Spleen (tissue), 11 donors: ENCODE measurements around the gene PRX. TPM values are rescaled to one million over a fixed set of nuclear protein-coding genes. Genes with fewer than 3 reads are reported as not detected.

Experiments
- DNase-seq: peaks from one replicate; pipeline ENCODE4 v3.0.0-alpha.2; 2020
- H3K27ac ChIP-seq, 8 donors: fragments of 200-600 bp; sonication (generic) in 7 of 8; 1 replicate in 4 of 8; 2 replicates in 4 of 8; pipeline versions ENCODE4 v1.5.0 to v1.8.0; 2016 to 2021; ENCODE audit warnings: inconsistent platforms in 4 of 8, mild to moderate bottlenecking in 4 of 8, moderate library complexity in 1 of 8
- H3K27me3 ChIP-seq, 7 donors: fragments of 200-600 bp; sonication (generic) in 6 of 7; replicated peaks in 1 of 7; 1 replicate in 4 of 7; 2 replicates in 3 of 7; pipeline versions ENCODE4 v1.5.0 to v1.8.0; 2016 to 2021; ENCODE audit warnings: inconsistent platforms in 3 of 7, mild to moderate bottlenecking in 1 of 7
- H3K36me3 ChIP-seq, 6 donors: fragments of 200-600 bp; sonication (generic) in 5 of 6; 1 replicate in 4 of 6; 2 replicates in 2 of 6; pipeline versions ENCODE4 v1.5.0 to v1.8.0; 2016 to 2021; ENCODE audit warnings: inconsistent platforms in 2 of 6
- H3K4me1 ChIP-seq, 6 donors: fragments of 200-600 bp; sonication (generic) in 5 of 6; 1 replicate in 3 of 6; 2 replicates in 3 of 6; pipeline versions ENCODE4 v1.5.0 to v1.8.0; 2016 to 2021; ENCODE audit warnings: inconsistent platforms in 3 of 6
- H3K4me3 ChIP-seq, 8 donors: fragments of 200-600 bp; sonication (generic) in 7 of 8; 1 replicate in 4 of 8; 2 replicates in 4 of 8; pipeline versions ENCODE4 v1.5.0 to v1.8.0; 2016 to 2021; ENCODE audit warnings: inconsistent platforms in 4 of 8, mild to moderate bottlenecking in 4 of 8, moderate library complexity in 2 of 8
- H3K9me3 ChIP-seq, 8 donors: fragments of 200-600 bp; sonication (generic) in 7 of 8; 1 replicate in 4 of 8; 2 replicates in 4 of 8; pipeline versions ENCODE4 v1.5.0 to v1.8.0; 2016 to 2021; ENCODE audit warnings: inconsistent platforms in 4 of 8
- POLR2A ChIP-seq, 3 donors: fragments of 450-650 bp; IDR thresholded peaks; one replicate each; pipeline ENCODE4 v1.5.1; 2017; ENCODE audit warnings: antibody characterized with exemption in 3 of 3, mild to moderate bottlenecking in 1 of 3
- POLR2AphosphoS5 ChIP-seq, 3 donors: sonication (generic); formaldehyde crosslinking; IDR thresholded peaks; one replicate each; pipeline ENCODE4 v1.5.1; 2017; ENCODE audit warnings: antibody characterized with exemption in 3 of 3
- WGBS, 5 donors: extraction: QIAGEN DNeasy Blood & Tissue Kit in 3 of 5; methylation state at CpG; one replicate each; pipeline versions ENCODE4 v1.1.5 to v1.1.7; 2013 to 2018; 5-methylcytosine and 5-hydroxymethylcytosine counted together
- intact Hi-C: fragments of 100-400 bp; cut with DNase I; formaldehyde crosslinking; loops from one replicate; pipeline ENCODE4 v1.15.0; 2023; ENCODE audit warnings: low total_unique reads
- polyA plus RNA-seq, 3 donors: library from polyadenylated mRNA; stranded (reverse); fragments of 200-250 nt; gene quantifications; one replicate each; pipeline ENCODE4 v1.2.1, GENCODE V29; 2013
- total RNA-seq, 7 donors: library from RNA; depleted of rRNA in 3 of 7; stranded (reverse); fragments of >200 nt in 3 of 7; fragmentation: NEBNext Ultra II Directional in 4 of 7; extraction: Animal tissue kit (Norgen Biotek cat#: 25700) in 4 of 7; gene quantifications; one replicate each; pipeline versions ENCODE4 v1.1.0 to v1.2.1, GENCODE V29; 2016 to 2021
- TF ChIP-seq, protein P1 (sequence below), 11 experiments: fragments of 200-600 bp in 7 of 11; fragments of 450-650 bp in 4 of 11; sonication (generic) in 4 of 11; IDR thresholded peaks in 8 of 11; conservative IDR thresholded peaks in 3 of 11; 1 replicate in 7 of 11; 2 replicates in 4 of 11; pipeline versions ENCODE4 v1.4.0 to v1.8.0; 2016 to 2021; ENCODE audit warnings: antibody characterized with exemption in 11 of 11, inconsistent platforms in 4 of 11, mild to moderate bottlenecking in 1 of 11
- donor health status: healthy with polysubstance abuse.
- donor health status: DM: no; HTN: no; CAD: no; lungs with moderate emphysema.
- donor health status: DM: no; HTN: no; CAD: no.
- donor health status: Bipolar disorder and iron deficiency.
- donor health status: healthy.
- donor health status: DM: no; HTN: no; CAD: no.
- donor health status: DM: yes; HTN: yes; CAD: no.

PRX gene
- total and polyA plus RNA-seq, 10 donors = 0.50 to 3.4 (median 2.1) TPM

DNA sequence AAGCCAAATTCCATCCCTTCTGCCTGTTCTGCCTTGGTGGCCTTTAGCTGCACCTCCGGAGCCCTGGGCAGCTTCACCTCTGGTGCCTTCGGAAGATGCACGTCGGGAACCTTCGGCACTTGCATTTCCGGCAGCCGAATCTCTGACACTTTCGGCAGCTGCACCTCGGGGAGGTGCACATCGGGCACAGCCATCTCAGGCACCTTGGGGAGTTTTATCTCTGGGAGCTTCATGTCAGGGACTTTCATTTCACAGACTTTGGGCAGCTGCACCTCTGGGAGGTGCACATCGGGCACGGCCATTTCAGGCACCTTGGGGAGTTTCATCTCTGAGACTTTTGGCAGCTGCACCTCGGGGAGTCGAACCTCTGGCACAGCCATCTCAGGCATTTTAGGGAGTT, 17.2 kb downstream of the PRX start:
- no peak for DNase-seq
- TF ChIP-seq POLR2AphosphoS5 (IDR thresholded peaks at IDR 0.05) (no peak), POLR2A (IDR thresholded peaks at IDR 0.05) (no peak)
- TF ChIP-seq, protein P1, sequence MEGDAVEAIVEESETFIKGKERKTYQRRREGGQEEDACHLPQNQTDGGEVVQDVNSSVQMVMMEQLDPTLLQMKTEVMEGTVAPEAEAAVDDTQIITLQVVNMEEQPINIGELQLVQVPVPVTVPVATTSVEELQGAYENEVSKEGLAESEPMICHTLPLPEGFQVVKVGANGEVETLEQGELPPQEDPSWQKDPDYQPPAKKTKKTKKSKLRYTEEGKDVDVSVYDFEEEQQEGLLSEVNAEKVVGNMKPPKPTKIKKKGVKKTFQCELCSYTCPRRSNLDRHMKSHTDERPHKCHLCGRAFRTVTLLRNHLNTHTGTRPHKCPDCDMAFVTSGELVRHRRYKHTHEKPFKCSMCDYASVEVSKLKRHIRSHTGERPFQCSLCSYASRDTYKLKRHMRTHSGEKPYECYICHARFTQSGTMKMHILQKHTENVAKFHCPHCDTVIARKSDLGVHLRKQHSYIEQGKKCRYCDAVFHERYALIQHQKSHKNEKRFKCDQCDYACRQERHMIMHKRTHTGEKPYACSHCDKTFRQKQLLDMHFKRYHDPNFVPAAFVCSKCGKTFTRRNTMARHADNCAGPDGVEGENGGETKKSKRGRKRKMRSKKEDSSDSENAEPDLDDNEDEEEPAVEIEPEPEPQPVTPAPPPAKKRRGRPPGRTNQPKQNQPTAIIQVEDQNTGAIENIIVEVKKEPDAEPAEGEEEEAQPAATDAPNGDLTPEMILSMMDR (IDR thresholded peaks at IDR 0.05 in 8 of 11, conservative IDR thresholded peaks at IDR 0.05 in 3 of 11) = no peak
- Histone ChIP-seq H3K4me1 (peaks cover 0 to 13% (median 4%) of the 10 kb centered on the region in 6 donors), H3K36me3 (peaks cover 0 to 4% (median 0%) of the 10 kb centered on the region in 6 donors), H3K4me3 (no peak overlapping the region), H3K27me3 (peaks cover 0 to 9% (median 0%) of the 10 kb centered on the region in 7 donors), H3K9me3 (no peaks in the 10 kb centered on the region), H3K27ac (no peak overlapping the region)
- intact Hi-C loops = no loop called here
- 88 to 96% (median 92%) methylated on average over 13 to 14 of the region's 14 CpGs for WGBS, 5 donors

DNA sequence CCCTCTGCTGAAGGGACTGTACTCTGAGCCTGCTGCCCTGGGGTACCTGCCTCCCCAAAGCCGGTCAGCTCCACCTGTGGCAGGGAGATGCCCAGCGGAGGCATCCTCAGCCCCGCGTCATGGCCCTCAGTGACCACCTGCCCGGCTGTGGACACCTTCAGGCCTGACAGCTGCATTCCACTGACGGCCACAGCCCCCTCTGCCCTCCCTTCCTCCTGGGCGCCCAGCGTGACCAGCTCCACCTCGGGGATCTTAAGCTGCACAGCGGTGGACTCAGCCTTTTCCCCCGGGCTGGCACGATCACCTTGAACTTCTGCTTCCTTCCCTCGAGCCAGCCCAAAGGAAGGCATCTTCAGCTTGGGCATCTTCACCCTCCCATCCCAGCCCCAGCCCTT, 18.4 kb downstream of the PRX start:
- Histone ChIP-seq H3K27me3 (peaks cover 0 to 9% (median 0%) of the 10 kb centered on the region in 7 donors), H3K4me3 (no peak overlapping the region), H3K27ac (no peak overlapping the region), H3K36me3 (peaks cover 0 to 4% (median 0%) of the 10 kb centered on the region in 6 donors), H3K4me1 (peaks cover 0 to 13% (median 4%) of the 10 kb centered on the region in 6 donors), H3K9me3 (no peaks in the 10 kb centered on the region)
- no peak for DNase-seq
- intact Hi-C loops = no loop called here
- WGBS, 5 donors = 64 to 72% (median 65%) methylated on average over 8 to 13 of the region's 13 CpGs
- TF ChIP-seq POLR2AphosphoS5 (IDR thresholded peaks at IDR 0.05) = no peak
- no peak for TF ChIP-seq POLR2A (IDR thresholded peaks at IDR 0.05)
- TF ChIP-seq, protein P1 (IDR thresholded peaks at IDR 0.05 in 8 of 11, conservative IDR thresholded peaks at IDR 0.05 in 3 of 11) = no peak

DNA sequence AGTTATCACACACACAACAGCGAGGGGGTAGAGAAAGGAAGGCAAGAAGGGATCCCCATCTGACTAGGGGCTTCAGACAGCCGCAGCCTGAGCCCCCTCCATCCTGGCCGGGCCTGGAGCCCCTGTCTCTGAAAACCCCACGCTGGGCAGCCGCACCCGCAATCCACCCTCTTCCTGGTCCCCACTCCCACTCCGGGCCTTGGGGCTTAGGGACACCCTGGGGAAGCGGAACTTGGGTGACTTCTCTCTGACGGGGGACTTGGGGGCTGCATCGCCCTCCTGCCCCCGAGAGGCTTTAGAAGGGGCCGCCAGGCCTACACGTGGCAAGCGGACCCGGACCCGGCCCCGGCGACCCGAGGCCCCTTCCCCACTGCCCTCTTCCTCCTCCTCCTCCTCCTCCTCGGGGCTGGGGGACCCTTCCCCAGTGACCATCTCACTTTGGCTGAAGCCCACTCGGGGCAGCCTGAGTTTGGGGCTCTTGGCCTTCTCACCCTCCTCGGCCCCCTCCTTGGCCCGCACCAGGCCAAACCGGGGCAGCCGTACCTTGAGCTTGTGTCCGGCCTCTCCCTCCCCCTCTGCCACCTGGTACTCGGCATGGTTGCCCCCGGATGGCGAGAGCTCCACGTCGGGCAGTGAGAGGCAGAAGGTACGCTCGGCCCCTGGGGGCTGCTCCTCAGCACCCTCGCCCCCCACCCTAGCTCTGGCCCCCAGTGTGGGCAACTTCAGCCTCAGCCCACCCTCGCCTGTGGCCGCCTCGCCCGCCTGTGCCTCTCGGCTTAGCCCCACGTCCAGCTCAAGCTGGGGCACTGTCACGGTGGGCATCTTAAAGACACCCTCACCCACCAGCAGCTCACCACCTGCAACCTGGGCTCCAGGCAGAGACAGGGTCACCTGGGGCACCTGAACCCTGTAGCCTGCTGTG, 19.0 kb downstream of the PRX start:
- Histone ChIP-seq H3K27me3 (peaks cover 0 to 9% (median 0%) of the 10 kb centered on the region in 7 donors), H3K36me3 (peaks cover 0 to 4% (median 0%) of the 10 kb centered on the region in 6 donors), H3K4me1 (peaks cover 0 to 10% (median 3%) of the 10 kb centered on the region in 6 donors), H3K27ac (no peak overlapping the region), H3K4me3 (no peak overlapping the region), H3K9me3 (no peaks in the 10 kb centered on the region)
- intact Hi-C loops = no loop called here
- no peak for DNase-seq
- WGBS, 5 donors = 87 to 94% (median 94%) methylated on average over 34 to 41 of the region's 41 CpGs
- TF ChIP-seq, protein P1 (IDR thresholded peaks at IDR 0.05 in 8 of 11, conservative IDR thresholded peaks at IDR 0.05 in 3 of 11) = no peak
- TF ChIP-seq POLR2AphosphoS5 (IDR thresholded peaks at IDR 0.05) = no peak
- TF ChIP-seq POLR2A (IDR thresholded peaks at IDR 0.05) = no peak

- Histone ChIP-seq H3K9me3 (no peaks in the 10 kb centered on the region), H3K4me3 (no peak overlapping the region), H3K27me3 (peaks cover 0 to under 1% (median 0%) of the 10 kb centered on the region in 7 donors), H3K4me1 (no peaks in the 10 kb centered on the region), H3K36me3 (peaks cover 0 to 4% (median 0%) of the 10 kb centered on the region in 6 donors), H3K27ac (no peak overlapping the region)
- no peak for DNase-seq
- intact Hi-C loops = no loop called here
- WGBS, 5 donors = 59 to 71% (median 62%) methylated on average over 8 to 9 of the region's 9 CpGs
- TF ChIP-seq, protein P1 (IDR thresholded peaks at IDR 0.05 in 8 of 11, conservative IDR thresholded peaks at IDR 0.05 in 3 of 11) = peak in 5 of 11 experiments; percentile 12 to 32 (median 23)
- TF ChIP-seq POLR2A (IDR thresholded peaks at IDR 0.05) (no peak), POLR2AphosphoS5 (IDR thresholded peaks at IDR 0.05) (peak in 1 of 3 donors; percentile 10)
Measured at GRCh38 chr19:40392894-40393517, 20.2 kb downstream of the PRX start.
